Activated naive CD4-positive, alpha-beta T cell treated with anti-CD3 and anti-CD28 coated beads, Interleukin-2, amount 50 U/mL, for 72 hours (primary cell): ENCODE results near the gene ITGA6. TPM values are rescaled to one million over a fixed set of nuclear protein-coding genes. Genes with fewer than 3 reads are reported as not detected.

Source experiments
- ATAC-seq, 2 donors: fragments of 150-1000 bp; cut with Tn5 transposase; 2 replicates each; pipeline ENCODE4 v1.10.0; 2021; ENCODE audit warnings: mild to moderate bottlenecking in 2 of 2, moderate library complexity in 2 of 2
- DNase-seq, 2 donors: peaks; one replicate each; pipeline ENCODE4 v3.0.0; 2021 to 2022; ENCODE audit warnings: low spot score in 2 of 2
- H3K27ac Mint-ChIP-seq, 2 donors: one replicate each; pipeline ENCODE4 v1.8.0; 2022; ENCODE audit warnings: mild to moderate bottlenecking in 2 of 2, mixed read lengths in 2 of 2
- H3K36me3 Mint-ChIP-seq, 2 donors: one replicate each; pipeline ENCODE4 v1.8.0; 2022; ENCODE audit warnings: mixed read lengths in 2 of 2
- H3K9me3 Mint-ChIP-seq, 2 donors: one replicate each; pipeline ENCODE4 v1.8.0; 2022; ENCODE audit warnings: mixed read lengths in 2 of 2
- total RNA-seq, 2 donors: library from RNA; stranded (reverse); gene quantifications; one replicate each; pipeline ENCODE4 v1.2.3, GENCODE V29; 2022

The ITGA6 gene
- 1 to 10 TPM; 3.4 to 5.0 TPM for total RNA-seq

DNA sequence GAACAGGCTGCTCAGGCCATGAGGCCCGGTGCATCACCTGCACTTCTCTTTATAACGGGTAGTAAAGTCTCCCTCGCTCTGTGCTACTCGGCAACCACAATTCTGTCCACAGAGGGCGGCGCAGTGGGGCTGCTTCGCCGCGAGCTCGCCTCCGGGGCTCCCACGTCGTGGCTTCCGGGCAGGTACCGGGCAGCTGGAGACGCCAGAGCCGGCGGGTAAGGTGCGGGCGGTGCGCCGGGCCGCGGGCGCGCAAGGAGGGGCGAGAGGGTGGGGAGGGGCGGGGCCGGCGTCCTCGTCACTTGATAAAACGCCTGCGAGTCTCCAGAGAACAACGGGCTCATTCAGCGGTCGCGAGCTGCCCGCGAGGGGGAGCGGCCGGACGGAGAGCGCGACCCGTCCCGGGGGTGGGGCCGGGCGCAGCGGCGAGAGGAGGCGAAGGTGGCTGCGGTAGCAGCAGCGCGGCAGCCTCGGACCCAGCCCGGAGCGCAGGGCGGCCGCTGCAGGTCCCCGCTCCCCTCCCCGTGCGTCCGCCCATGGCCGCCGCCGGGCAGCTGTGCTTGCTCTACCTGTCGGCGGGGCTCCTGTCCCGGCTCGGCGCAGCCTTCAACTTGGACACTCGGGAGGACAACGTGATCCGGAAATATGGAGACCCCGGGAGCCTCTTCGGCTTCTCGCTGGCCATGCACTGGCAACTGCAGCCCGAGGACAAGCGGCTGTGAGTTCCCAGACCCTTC, at the start of gene ITGA6:
TSS of gene ITGA6 (plus strand) at position 331 of the 734 bp plus-strand sequence.
- ATAC-seq: peak; percentile 74 to 76
- Mint-ChIP-seq H3K27ac (peak within 1 kb of the TSS; percentile 40 to 85), H3K36me3 (no peaks in the 10 kb centered on the region), H3K9me3 (no peaks in the 10 kb centered on the region)
- peak; percentile 57 to 80 for DNase-seq

DNA sequence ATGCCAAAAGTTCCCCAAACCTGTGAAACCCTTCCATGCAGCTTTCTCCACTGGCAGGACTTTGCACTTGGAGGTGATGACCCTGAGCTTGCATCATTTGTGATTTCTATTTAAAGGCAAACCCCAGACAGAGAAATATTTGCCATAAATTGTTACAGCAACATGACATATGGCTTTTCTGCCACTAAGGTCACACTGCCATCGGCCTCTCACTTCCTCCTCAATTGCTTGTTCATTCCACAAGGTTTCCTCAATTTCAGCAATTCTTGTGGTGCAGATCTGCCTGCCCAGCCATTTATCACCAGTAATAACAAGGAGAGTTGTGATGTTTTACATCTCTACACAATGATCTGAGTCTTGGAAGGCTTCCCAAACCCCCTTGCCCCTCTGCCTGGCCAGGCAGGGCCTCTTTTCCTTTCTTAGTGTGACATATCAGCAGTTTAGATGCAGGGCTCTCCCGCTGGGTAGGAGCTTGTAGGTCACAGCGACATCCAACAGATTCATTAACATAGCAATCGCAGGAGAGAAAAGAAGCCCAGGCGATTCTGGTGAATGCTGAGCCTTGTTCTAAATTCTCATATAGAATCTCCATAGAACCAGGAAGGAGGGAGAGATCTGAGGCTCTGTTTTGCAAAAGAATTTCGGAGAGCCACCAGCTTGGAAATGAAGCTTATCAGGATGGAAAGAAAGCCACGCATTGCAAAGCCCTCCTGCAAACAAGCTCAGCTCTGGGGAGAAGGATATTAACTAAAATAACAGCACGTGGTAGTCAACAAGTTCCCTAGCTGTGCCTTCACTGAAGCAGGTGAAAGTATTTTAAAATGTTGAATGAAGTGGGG, 46.7 kb upstream of the ITGA6 start:
- ATAC-seq (no peak), DNase-seq (no peak)
- peaks cover 0 to 5% of the 10 kb centered on the region in 2 donors for H3K9me3 Mint-ChIP-seq
- peaks cover 5% of the 10 kb centered on the region in 2 donors for H3K36me3 Mint-ChIP-seq
- no peak overlapping the region for H3K27ac Mint-ChIP-seq

DNA sequence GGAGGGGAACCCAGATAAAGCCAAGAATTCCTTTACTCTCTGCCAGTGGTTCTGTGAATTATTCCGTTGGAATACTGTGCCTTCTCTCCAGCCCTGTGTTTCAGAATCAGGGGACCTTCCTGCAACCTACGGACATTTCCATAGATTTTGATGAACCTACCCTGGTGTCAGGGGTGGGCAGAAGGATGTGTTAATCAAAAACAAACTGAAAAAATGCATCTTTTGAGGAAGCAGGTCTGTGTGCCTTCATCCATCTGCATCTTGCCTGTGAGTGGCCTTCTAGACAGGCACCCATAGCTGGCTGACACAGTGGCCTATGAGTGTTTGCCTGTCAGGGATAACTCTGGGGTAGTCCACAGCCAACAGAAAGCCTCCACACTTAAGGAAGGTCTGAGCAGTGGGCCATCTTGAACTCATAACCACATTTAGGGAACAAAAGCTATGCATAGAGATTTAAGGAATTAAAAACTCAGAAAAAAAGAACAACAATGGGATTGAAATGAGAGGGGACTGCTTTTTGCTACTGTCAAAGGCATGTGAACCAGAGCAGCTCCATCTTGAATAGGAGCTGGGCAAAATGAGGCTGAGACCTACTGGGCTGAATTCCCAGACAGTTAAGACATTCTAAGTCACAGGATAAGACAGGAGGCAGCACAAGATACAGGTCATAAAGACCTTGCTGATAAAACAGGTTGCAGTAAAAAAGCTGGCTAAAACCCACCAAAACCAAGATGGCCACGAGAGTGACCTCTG, 45.9 kb upstream of the ITGA6 start:
- H3K36me3 Mint-ChIP-seq: peaks cover 5% of the 10 kb centered on the region in 2 donors
- no peak overlapping the region for H3K27ac Mint-ChIP-seq
- DNase-seq (no peak), ATAC-seq (no peak)
- H3K9me3 Mint-ChIP-seq: peaks cover 0 to 5% of the 10 kb centered on the region in 2 donors

DNA sequence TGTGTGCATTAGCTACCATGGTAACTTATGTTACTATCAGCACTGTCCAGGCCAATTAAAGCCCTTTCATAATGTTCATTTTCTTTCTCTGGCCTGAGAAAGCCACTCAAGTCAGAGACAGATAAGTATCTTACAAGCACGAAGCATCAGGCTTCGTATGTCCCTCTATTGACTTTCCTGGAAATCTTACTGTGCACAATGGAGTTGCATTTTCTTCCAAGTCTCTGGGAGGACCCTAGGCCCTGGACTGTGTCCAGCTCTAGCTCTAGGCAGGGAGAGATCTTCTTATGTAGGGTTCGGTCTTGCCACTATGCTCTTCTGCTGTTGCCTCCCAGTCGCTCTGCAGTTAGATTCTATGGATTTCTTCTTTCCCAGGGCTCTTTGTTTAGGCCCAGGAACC, 40.0 kb upstream of the ITGA6 start:
- H3K36me3 Mint-ChIP-seq: no peaks in the 10 kb centered on the region
- DNase-seq (no peak), ATAC-seq (no peak)
- no peaks in the 10 kb centered on the region for H3K9me3 Mint-ChIP-seq
- H3K27ac Mint-ChIP-seq: no peak overlapping the region

DNA sequence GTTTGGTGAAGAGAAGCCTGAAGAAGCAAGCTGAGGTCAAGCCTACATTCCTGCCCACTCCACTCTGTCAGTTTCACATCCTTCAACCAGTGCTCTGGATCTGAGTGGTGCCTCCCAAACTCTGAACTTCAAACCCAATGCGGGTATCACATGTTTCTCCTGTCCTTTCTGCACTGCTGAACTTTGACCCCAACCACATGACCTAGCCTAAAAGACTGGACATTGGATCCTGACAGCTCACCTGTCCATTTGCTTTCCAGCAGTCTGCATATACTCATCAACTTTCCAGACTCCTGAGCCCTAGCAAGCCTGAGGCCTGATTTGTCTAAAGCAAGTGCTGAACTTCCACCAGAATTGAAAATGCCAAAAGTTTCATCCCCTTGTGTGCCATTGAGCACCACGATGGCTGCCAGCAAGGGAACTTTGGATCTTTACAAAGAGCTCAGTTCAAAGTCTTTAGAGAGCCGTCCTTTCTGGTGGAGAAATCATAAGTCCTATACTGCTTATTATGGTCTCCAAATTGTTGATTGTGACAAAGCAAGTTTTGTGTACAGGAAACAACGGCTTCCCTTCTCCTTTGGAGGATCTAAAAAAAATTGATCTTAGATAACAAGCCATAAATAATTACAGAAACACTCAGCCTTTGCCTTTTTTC, 37.6 kb upstream of the ITGA6 start:
- no peak for DNase-seq
- H3K27ac Mint-ChIP-seq: no peak overlapping the region
- no peaks in the 10 kb centered on the region for H3K9me3 Mint-ChIP-seq
- ATAC-seq: no peak
- no peaks in the 10 kb centered on the region for H3K36me3 Mint-ChIP-seq

DNA sequence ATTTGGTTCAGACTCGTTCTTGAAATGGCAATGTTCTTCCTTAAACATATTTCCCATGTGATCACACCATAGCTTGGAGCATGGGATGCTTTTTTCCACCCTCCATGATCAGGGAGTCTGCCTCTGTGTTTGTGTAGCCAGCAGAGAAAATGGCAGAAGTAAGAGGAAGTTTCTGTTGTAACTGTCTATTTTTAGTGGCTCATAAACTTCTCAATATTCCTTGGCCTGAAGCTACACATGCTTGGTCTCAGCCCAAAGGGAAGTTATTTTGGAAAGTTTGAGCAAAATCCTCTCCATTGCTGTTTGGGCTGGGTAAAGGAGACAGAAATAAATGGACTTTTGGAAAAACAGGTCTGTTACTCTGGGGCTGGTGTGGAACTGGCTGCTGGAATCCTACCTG, 33.4 kb upstream of the ITGA6 start:
- Mint-ChIP-seq H3K36me3 (no peaks in the 10 kb centered on the region), H3K27ac (no peak overlapping the region), H3K9me3 (no peaks in the 10 kb centered on the region)
- ATAC-seq: no peak
- no peak for DNase-seq

DNA sequence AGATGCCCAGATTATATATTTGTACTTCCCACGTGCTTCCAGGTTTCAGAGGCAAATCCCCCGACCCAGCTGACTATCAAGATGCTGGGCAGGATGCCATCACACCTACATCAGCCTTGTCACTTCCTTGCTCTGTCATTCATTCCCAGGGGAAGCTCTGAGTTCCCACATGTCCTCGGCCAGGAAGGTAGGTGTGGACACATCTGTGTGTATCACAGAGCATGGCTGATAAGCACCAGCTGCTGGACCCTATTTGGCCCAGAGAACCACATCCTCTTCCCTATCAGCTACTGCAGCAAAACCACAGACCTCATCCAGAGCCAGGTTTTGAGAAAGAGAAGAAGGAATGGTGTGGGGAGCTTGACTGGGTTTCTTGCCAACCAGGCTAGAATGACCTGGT, 31.9 kb upstream of the ITGA6 start:
- DNase-seq: no peak
- no peak for ATAC-seq
- H3K27ac Mint-ChIP-seq: no peak overlapping the region
- H3K36me3 Mint-ChIP-seq: no peaks in the 10 kb centered on the region
- no peaks in the 10 kb centered on the region for H3K9me3 Mint-ChIP-seq

DNA sequence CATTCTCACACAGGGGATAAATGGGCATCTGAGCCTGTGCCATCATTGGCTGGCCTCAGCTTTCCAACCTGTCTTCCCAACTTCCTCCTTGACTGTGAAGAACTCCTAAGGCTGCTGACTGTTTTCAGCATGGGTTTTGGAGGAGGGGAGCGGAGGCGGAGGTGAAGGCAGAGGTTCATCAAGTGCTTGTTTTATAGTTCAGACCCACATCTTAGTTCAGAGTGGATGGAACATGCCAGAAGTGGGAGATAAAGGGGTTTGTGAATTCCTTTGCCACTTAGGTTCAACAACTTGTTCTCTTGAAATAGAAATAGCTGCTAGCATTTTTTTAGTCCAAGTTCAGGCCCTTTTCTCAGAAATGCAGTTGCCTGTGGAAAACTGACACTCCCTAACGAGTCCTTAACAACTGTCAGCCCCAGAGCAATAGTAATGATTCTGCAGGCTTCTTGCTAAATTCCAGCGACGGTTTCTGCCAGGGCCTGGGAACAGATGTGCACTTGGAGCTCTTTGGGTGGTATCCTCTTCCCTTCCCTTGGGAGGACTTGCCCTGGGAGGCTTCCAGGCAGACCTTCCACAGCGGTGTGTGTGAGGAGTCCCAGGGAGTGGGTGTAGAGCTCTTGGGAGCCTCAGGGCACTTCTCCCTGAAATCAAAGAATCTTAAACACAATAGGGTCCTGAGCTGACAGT, 30.1 kb upstream of the ITGA6 start:
- Mint-ChIP-seq H3K9me3 (no peaks in the 10 kb centered on the region), H3K36me3 (no peaks in the 10 kb centered on the region), H3K27ac (no peak overlapping the region)
- DNase-seq (no peak), ATAC-seq (no peak)

DNA sequence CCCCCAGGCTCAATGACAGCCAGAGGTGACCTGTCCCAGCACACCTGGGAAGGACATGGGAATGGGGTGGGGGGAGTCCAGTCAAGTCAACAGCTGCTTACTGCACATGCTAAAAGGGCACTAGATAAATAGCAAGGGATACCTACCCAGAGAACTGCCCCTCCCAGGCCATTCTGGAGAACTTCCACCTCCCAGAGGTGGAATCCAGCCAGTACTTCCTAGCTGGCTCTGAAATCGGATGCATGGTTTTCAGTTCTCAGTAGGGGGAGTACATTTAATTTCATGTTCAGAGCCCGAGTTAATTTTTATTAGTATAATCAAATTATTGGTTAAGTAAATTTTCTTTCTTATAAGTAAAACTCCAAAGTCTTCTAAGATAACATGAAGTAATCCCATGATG, 28.9 kb upstream of the ITGA6 start:
- H3K36me3 Mint-ChIP-seq: no peaks in the 10 kb centered on the region
- no peaks in the 10 kb centered on the region for H3K9me3 Mint-ChIP-seq
- no peak overlapping the region for H3K27ac Mint-ChIP-seq
- ATAC-seq (no peak), DNase-seq (no peak)

DNA sequence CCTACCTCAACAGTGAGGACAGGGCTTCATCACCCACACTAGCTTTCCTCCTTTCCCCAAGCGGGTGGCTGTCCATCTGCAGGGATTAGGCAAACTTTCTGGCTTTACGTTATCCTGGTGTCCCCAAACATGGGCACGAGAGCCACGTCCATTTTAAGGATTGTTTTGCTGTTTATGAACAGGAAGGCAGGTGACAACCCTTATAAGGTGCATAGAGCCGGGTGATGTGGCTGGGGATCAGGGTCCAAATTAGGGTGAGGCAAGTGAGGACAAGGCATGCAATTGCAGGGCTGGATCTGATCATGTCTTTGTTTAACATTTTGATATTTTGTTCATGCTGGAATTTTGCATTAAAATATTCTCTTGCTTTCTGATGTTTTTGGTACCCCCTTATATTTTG, 27.6 kb upstream of the ITGA6 start:
- no peak for DNase-seq
- no peak overlapping the region for H3K27ac Mint-ChIP-seq
- H3K9me3 Mint-ChIP-seq: no peaks in the 10 kb centered on the region

DNA sequence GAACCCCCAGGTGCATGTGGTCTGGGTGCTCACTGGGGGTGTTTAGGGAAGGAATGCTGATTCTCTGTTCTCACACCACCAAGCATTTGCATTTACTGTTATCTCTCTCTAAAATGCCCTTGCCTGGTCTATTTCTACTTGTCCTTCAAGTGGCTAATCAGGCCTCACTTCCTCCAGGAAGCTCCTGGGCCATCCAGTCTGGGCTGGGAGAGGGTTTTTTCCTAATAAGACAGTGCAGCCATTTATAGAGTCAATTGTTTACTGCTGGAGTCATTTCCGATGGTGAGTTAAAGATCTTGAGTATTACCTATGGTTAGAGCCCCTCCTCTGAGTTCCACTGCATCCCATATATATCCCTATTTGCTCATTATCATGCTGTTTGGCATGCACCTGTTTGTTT, 25.2 kb upstream of the ITGA6 start:
- Mint-ChIP-seq H3K9me3 (no peaks in the 10 kb centered on the region), H3K36me3 (no peaks in the 10 kb centered on the region), H3K27ac (no peak overlapping the region)
- DNase-seq (no peak), ATAC-seq (no peak)

More for the DNA sequence above, 27.6 kb upstream of the ITGA6 start:
- no peak for ATAC-seq
- H3K36me3 Mint-ChIP-seq: no peaks in the 10 kb centered on the region

DNA sequence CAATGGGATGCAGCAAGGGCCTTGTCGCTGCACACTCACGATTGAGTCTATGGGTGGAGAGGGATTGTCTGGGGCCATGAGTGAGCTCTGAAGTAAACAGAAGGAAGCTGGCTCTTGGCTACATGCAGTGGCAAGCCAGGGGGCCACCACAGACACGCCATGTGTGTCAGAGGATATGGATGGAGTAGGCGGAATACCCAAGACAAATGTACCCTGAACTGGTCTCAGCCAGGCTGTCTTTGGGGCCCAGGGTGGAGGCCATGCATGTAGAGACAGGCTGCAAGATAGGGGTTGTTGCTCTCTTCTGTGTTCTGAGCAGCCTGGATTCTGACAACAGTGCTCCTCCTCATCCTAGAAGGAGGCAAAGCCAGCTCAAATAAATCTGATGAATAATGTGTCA, 24.0 kb upstream of the ITGA6 start:
- Mint-ChIP-seq H3K9me3 (no peaks in the 10 kb centered on the region), H3K36me3 (no peaks in the 10 kb centered on the region), H3K27ac (peak overlapping the region in 1 of 2 donors; percentile 37)
- ATAC-seq: no peak
- DNase-seq: no peak

DNA sequence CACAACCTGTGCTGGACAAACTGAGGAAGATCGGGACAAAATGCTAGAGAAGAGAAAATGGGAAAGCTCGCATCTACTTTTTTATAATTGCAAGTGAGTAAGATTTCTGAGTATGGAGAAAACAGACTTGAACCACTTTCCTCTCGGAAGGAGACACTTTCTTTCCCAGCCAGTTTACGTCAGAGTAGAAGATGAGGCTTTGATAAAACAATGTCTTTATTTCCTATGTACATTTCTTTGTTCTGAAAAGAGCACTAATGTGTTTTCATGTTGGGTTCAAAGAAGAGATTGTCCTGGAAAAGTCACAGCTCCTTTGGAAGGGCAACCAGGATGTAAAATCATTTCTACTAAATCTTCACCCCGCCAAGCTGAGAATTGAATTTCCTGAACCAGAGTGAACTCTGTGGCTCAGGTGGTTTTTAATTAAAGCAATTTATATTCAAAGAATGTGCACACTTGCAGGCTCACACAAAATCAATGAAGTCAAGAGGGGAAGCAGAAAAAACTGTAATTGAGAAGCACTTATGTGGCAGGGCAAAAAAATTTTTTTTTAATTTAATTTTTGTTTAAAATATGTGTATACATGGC, 23.4 kb upstream of the ITGA6 start:
- no peak for ATAC-seq
- Mint-ChIP-seq H3K27ac (peak overlapping the region in 1 of 2 donors; percentile 37), H3K9me3 (no peaks in the 10 kb centered on the region), H3K36me3 (no peaks in the 10 kb centered on the region)
- no peak for DNase-seq

DNA sequence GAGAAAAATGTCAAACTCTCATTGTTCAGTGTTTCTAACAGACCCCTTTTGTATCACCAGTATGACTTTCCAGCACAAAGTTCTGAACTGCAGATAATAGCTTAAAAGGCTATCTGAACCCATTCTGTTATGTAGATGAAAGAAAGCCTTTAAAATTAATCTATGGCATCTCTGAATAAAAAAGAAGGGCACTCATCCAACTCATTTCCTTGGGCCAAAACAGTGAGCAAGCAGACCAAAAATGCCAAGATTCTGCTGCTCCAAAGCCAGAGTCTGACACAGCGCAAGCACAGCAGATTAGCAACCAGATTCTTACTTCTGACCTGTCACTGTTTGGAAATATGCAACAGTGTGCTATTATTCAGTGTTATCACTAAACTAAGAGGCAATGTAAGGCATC, 22.6 kb upstream of the ITGA6 start:
- H3K27ac Mint-ChIP-seq: no peak overlapping the region

DNA sequence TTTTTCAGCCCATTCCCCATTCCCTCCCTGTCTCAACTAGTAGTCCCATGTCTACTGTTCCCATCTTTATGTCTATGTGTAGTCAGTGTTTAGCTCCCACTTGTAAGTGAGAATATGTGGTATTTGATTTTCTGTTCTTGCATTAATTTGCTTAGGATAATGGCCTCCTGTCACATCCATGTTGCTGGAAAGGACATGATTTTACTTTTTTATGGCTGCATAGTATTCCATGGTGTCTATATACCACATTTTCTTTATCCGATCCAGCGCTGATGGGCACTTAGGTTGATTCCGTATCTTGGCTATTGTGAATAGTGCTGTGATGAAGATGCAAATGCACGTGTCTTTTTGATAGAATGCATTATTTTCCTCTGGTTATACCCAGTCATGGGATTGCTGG, 21.7 kb upstream of the ITGA6 start:
- DNase-seq (no peak), ATAC-seq (no peak)
- no peak overlapping the region for H3K27ac Mint-ChIP-seq
- no peaks in the 10 kb centered on the region for H3K36me3 Mint-ChIP-seq
- H3K9me3 Mint-ChIP-seq: no peaks in the 10 kb centered on the region

More for the DNA sequence above, 22.6 kb upstream of the ITGA6 start:
- ATAC-seq (no peak), DNase-seq (no peak)
- H3K9me3 Mint-ChIP-seq: no peaks in the 10 kb centered on the region
- no peaks in the 10 kb centered on the region for H3K36me3 Mint-ChIP-seq
